Fibroblast of the aortic adventitia (primary cell): ENCODE measurements around the gene FLOT1. TPM values are rescaled to one million over a fixed set of nuclear protein-coding genes. Genes with fewer than 3 reads are reported as not detected.
A peak's percentile ranks its signal among the peaks of the same experiment; 100 is the strongest.
"Not testable (repeated sequence)": the region's sequence is repeated elsewhere in the genome, so short reads cannot be mapped to it uniquely, and the experiment has no call there.

Experiments
- DNase-seq: peaks from one replicate; pipeline ENCODE4 v3.0.0-alpha.2; 2010; ENCODE audit warnings: low read depth
- H3K4me3 ChIP-seq: 2 replicates; pipeline ENCODE4 v1.5.1; 2011; ENCODE audit warnings: low read depth, mild to moderate bottlenecking, control low read depth, low read length, moderate library complexity
- total RNA-seq: library from RNA; depleted of rRNA; stranded (reverse); fragments of >200 nt; gene quantifications from 2 replicates; pipeline ENCODE4 v1.2.3, GENCODE V29; 2012; ENCODE audit warnings: low replicate concordance
- TF ChIP-seq, protein P1 (sequence below): IDR thresholded peaks from 2 replicates; pipeline ENCODE4 v1.5.1; 2011; ENCODE audit warnings: mild to moderate bottlenecking, low read length, control low read depth, inconsistent platforms; ENCODE audit not compliant: insufficient read depth

Gene FLOT1
- total RNA-seq, 1 donor = 109 TPM

DNA sequence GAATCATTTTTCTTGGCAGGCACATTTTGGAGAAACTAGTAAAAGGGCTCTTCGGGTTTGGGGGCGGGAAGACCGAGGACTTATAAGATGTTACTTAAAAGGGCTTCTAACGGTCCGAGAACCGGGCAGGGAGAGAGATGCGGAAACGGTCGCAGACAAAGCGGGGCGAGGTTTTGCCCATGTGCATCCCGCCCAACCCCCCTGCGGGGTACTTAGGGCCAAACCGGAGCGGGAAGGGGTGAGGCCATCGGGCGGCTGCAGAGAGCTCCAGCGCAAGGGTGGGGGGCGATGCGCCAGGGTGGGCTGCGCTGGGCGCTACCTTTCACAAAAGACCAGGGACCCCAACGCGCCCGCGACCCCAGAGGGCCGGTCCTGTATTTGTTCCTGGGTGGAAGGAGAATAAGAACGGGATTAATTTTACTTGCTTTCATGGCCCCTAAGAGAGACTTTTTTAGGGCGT is 21.7 kb downstream of the FLOT1 start:
- TF ChIP-seq, protein P1, sequence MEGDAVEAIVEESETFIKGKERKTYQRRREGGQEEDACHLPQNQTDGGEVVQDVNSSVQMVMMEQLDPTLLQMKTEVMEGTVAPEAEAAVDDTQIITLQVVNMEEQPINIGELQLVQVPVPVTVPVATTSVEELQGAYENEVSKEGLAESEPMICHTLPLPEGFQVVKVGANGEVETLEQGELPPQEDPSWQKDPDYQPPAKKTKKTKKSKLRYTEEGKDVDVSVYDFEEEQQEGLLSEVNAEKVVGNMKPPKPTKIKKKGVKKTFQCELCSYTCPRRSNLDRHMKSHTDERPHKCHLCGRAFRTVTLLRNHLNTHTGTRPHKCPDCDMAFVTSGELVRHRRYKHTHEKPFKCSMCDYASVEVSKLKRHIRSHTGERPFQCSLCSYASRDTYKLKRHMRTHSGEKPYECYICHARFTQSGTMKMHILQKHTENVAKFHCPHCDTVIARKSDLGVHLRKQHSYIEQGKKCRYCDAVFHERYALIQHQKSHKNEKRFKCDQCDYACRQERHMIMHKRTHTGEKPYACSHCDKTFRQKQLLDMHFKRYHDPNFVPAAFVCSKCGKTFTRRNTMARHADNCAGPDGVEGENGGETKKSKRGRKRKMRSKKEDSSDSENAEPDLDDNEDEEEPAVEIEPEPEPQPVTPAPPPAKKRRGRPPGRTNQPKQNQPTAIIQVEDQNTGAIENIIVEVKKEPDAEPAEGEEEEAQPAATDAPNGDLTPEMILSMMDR = no peak
- peak; percentile 43 for DNase-seq
- H3K4me3 ChIP-seq = peak overlapping the region; percentile 87

DNA sequence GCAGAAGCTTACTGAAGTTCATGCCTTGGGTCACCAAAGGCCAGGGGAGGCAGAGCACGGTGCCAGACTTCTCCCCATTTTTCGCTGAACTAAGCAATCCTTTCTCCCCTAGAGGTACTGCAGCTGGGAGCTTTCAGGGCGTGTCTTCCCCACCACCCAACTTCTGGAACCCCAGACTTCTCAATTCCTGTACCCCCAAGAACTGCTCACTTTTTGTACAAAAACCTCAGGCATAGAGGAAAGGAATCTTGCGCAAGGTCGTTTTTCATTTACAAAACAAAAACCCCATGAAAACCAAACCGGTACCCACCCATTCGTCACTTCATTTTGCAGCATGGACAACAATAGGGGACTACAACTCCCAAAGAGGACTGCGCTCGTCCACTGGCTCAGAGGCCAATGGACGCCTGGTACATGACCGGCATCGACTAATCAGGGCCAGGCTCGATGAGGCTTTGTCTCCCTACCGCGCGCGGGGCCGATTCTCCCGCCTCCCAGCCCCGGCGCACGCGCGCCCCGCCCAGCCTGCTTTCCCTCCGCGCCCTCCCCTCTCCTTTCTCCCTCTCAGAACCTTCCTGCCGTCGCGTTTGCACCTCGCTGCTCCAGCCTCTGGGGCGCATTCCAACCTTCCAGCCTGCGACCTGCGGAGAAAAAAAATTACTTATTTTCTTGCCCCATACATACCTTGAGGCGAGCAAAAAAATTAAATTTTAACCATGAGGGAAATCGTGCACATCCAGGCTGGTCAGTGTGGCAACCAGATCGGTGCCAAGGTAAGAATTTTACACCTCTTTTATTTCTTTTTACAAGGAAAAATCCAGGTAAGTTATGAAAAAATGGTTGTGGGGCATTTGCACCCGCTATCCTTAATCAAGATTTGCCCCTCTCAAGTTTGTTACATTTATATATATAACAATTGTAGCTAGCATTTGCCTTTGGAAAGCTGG is 22.4 kb downstream of the FLOT1 start, which contains the start of gene TUBB:
TUBB (plus strand) TSS at position 562 of the 947 bp plus-strand sequence; CDS start at position 717, 155 bp downstream.
- peak within 1 kb of the TSS; percentile 87 for H3K4me3 ChIP-seq
- TF ChIP-seq, protein P1 = peak; percentile 21
- DNase-seq = peak; percentile 97

DNA sequence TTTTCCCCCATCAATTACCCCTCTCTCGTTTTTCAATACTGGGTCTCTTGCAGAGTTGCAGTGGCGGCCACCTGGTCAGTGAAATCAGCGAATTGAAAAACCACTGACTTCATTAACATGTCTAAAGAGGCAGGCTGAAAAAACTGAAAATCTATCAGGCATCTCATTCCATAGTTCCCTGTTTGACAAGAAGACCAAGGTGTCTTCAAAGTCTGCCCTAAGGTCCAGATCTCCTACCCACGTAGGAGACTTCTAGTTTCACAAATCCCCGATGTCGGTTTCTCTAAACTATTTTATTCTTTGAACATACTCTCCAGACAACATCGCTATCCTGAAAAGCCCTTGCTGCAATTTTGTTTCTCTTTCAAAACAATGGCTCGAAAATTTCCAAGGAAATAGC is 23.1 kb downstream of the FLOT1 start:
- DNase-seq = no peak
- peak overlapping the region; percentile 75 for H3K4me3 ChIP-seq
- TF ChIP-seq, protein P1 = no peak

DNA sequence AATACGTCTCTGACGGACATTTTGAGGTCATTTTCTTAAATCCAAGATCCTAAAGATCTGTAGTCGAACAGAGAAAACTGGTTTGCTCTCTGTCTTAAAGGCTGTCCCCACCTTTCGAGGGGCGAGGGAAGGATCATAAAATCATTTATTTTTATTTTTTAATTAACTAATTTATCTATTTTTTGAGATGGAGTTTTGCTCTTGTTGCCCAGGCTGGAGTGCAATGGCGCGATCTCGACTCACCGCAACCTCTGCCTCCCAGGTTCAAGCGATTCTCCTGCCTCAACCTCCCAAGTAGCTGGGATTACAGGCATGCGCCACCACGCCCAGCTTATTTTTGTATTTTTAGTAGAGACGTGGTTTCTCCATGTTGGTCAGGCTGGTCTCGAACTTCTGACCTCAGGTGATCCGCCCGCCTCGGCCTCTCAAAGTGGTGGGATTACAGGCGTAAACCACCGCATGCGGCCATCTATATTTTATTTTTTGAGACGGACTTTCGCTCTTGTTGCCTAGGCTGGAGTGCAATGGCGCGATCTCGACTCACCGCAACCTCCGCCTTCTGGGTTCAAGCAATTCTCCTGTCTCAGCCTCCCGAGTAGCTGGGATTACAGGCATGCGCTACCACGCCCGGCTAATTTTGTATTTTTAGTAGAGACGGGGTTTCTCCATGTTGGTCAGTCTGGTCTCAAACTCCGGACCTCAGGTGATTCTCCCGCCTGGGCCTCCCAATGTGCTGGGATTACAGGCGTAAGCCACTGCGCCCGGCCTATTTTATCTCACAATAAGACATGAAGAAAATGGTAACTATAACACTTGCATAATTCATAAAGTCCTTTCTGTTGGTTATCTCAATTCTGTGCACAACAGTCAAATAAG is 24.4 kb downstream of the FLOT1 start:
- not testable (repeated sequence) for DNase-seq
- peak overlapping the region; percentile 45 for H3K4me3 ChIP-seq

DNA sequence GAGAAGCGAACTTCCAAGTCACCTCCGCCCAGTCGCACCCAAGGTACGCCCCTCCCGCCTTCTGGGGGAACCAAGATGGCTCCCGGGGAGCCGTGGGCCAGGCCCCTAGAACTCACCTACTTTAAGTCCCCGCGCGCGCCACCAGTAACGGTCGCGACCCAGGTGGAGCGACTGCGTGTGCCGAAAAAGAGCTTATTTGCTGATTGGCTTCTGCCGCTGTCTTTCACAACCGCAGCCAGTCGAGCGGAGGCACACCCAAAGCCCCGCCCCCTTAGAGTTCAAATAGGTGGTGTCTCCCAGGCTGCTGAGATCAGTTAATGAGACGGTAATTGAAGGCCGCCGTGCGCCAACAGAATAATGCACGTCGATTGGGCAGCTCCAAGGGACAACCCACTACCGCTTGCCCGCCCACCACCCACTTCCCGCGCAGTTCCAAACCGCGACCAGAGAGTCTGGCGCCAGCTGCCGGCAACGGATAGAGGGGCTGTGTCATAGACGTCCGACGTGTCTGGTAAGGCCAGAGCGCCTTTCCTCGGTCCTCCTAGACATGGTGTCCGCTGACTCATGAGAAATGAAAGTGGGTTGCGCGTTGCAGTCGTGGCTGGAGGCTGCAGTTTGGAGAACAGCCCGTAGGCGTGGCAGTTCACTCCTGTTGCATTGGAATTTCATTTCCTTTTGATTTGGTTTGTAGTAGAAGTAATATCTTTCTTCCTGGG is 25.2 kb downstream of the FLOT1 start, which contains the start of gene MDC1:
MDC1 (minus strand) TSS at position 153 of the 716 bp plus-strand sequence. CDS start 2,106 bp downstream, outside the sequence.
- TF ChIP-seq, protein P1 = peak; percentile 42
- DNase-seq = peak; percentile 100
- peak within 1 kb of the TSS; percentile 84 for H3K4me3 ChIP-seq

DNA sequence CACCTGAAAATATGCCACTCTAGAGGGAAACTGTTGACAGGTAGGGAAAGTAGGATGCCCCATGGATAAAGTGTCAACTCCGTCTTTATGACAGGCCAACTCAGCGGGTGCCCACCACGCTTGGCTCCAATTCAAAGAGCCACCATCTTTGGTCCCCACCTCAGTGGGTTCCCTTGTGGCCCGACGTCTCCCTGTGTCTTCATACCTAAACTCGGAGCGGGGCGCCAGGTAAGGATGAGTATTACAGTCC is 25.7 kb downstream of the FLOT1 start:
- TF ChIP-seq, protein P1 = no peak
- H3K4me3 ChIP-seq = peak overlapping the region; percentile 84
- no peak for DNase-seq
